Activated T-cell treated with anti-CD3 and anti-CD28 coated beads, Interleukin-2, amount 50 U/mL, for 48 hours (primary cell): ENCODE measurements around the gene ETV3.

Source experiments
- DNase-seq, 2 experiments: peaks; one replicate each; pipeline ENCODE4 v3.0.0-alpha.2; 2020

ETV3 gene

GRCh38 chr1:157090196-157090647 lies 48.0 kb downstream of the ETV3 start:
- peak; percentile 91 to 95 for DNase-seq

GRCh38 chr1:157089789-157090188 lies 48.4 kb downstream of the ETV3 start:
- DNase-seq: no peak

DNA sequence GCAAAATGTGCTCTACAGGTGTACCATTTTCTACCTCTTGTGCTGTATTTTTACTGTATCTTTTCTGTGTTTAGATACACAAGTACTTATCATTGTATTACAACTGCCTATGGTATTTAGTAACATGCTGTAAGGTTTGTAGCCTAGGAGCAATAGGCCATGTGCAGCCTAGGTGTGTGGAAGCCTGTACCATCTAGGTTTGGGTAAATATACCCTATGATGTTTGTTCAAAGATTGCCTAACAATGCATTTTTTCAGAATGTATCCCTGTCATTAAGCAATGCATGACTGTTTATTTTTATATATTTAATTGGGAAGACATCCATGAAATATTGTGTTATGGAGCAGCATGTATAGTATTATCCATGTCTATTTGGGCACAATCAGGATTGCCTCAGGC lies 49.6 kb downstream of the ETV3 start:
- DNase-seq: no peak

- DNase-seq: no peak
These were observed 51.2 kb downstream of the ETV3 start for GRCh38 chr1:157087030-157087429.

DNA sequence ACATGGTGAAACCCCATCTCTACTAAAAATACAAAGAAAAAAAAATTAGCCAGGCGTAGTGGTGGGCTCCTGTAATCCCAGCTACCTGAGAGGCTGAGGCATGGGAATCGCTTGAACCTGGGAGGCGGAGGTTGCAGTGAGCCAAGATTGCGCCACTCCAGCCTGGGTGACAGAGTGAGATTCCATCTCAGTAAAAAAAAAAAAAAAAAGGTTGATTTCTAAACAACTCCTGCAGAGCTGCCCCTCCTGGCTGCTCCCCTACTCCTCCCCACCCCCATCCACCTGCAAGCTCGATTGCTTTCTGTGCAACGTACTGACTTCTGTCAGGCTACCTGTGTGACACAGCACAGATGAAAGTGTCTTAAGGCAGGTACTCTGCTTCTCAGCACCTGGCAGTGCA lies 51.9 kb downstream of the ETV3 start:
- no peak for DNase-seq

- DNase-seq: no peak
These were observed 52.8 kb downstream of the ETV3 start for GRCh38 chr1:157085421-157085820.

DNA sequence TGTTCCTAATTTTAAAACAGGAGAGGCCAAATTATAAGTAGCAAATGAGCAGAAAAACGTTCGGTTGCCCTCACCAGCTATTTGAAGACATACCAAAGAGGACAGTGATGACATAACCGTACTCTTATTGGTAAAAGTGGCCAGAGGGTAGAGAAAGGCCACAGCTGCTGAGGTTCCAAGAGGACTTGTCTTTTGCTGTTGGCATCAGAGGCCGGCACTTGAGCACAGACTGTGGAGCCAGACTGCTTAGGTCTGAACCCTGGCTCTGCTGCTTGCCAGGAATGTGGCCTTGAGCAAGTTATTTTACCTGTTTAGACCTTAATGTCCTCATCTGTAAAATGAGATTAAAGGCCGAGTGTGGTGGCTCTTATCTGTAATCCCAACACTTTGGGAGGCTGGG lies 53.5 kb downstream of the ETV3 start:
- DNase-seq: no peak

- no peak for DNase-seq
These were observed 56.5 kb downstream of the ETV3 start for GRCh38 chr1:157081707-157082106.

- DNase-seq: no peak
These were observed 57.5 kb downstream of the ETV3 start for GRCh38 chr1:157080714-157081113.

DNA sequence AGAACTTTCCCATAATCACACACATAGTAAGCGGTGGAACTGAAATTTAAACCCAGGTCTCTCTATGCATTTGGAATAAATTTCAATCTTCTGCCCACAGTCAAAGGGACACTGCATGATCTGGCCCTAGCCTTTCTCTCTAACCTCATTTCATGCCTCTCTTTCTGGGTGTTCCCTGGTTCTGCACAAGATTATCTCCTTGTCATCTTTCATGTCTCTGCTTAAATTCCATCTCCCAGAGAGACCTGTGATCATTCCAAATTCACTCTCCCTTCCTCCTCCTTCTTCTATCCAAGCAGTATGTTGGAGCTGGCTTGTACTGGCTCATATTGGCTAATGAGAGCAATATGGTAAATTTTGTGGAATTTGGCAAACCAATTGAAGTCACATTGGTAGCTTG lies 60.8 kb downstream of the ETV3 start:
- DNase-seq: no peak

- DNase-seq: peak; percentile 42 to 68
These were observed 64.1 kb downstream of the ETV3 start for GRCh38 chr1:157073944-157074685.
